Right lung (tissue), 5 donors: ENCODE measurements around the gene SMARCA2. TPM values are rescaled to one million over a fixed set of nuclear protein-coding genes. Genes with fewer than 3 reads are reported as not detected.

Experiments used
- DNase-seq, 2 donors: peaks; one replicate each; pipeline ENCODE4 v3.0.0-alpha.2; 2013
- polyA plus RNA-seq, 5 donors: library from polyadenylated mRNA; unstranded; fragments of 120-200 nt; gene quantifications; one replicate each; pipeline versions ENCODE4 v1.2.1 to v1.2.3, GENCODE V29; 2013; ENCODE audit warnings: inconsistent platforms in 1 of 5, low replicate concordance in 1 of 5; ENCODE audit not compliant: insufficient read length in 5 of 5, insufficient read depth in 1 of 5

The SMARCA2 gene
- polyA plus RNA-seq, 5 donors, result 115 to 205 (median 152) TPM

GRCh38 chr9:2210201-2210600 is 195.1 kb downstream of the SMARCA2 start:
- no peak for DNase-seq

GRCh38 chr9:2213830-2214468 is 198.8 kb downstream of the SMARCA2 start:
- no peak for DNase-seq

- no peak for DNase-seq
Observed at GRCh38 chr9:2214707-2215106, 199.6 kb downstream of the SMARCA2 start.

- no peak for DNase-seq
Observed at GRCh38 chr9:2215921-2216441, 200.8 kb downstream of the SMARCA2 start.

GRCh38 chr9:2216591-2216990 is 201.4 kb downstream of the SMARCA2 start:
- no peak for DNase-seq

- DNase-seq, result no peak
Observed at GRCh38 chr9:2217540-2217939, 202.4 kb downstream of the SMARCA2 start.

- DNase-seq, result no peak
Observed at GRCh38 chr9:2220036-2220435, 204.9 kb downstream of the SMARCA2 start.

GRCh38 chr9:2227144-2227867 is 212.2 kb downstream of the SMARCA2 start:
- DNase-seq, result no peak

GRCh38 chr9:2228132-2228531 is 213.0 kb downstream of the SMARCA2 start:
- DNase-seq, result no peak

GRCh38 chr9:2228641-2229040 is 213.5 kb downstream of the SMARCA2 start:
- DNase-seq, result no peak

- DNase-seq, result no peak
Observed at GRCh38 chr9:2229109-2229721, 214.1 kb downstream of the SMARCA2 start.

- no peak for DNase-seq
Observed at GRCh38 chr9:2230362-2230761, 215.2 kb downstream of the SMARCA2 start.

- DNase-seq, result no peak
Observed at GRCh38 chr9:2231101-2231500, 216.0 kb downstream of the SMARCA2 start.

- DNase-seq, result peak; percentile 43 to 52
Observed at GRCh38 chr9:2231829-2232228, 216.7 kb downstream of the SMARCA2 start.

GRCh38 chr9:2233274-2233673 is 218.1 kb downstream of the SMARCA2 start:
- no peak for DNase-seq

GRCh38 chr9:2234371-2234893 is 219.3 kb downstream of the SMARCA2 start:
- DNase-seq, result peak; percentile 51 to 59

- DNase-seq, result no peak
Observed at GRCh38 chr9:2235623-2236022, 220.5 kb downstream of the SMARCA2 start.

- no peak for DNase-seq
Observed at GRCh38 chr9:2236850-2237249, 221.7 kb downstream of the SMARCA2 start.

- DNase-seq, result no peak
Observed at GRCh38 chr9:2241461-2241835, 226.3 kb downstream of the SMARCA2 start.

GRCh38 chr9:2241836-2242741 is 226.9 kb downstream of the SMARCA2 start:
- peak; percentile 92 for DNase-seq

- DNase-seq, result no peak
Observed at GRCh38 chr9:2242831-2243330, 227.7 kb downstream of the SMARCA2 start.
